Hypothalamus (tissue), 51 donors: ENCODE results near the gene ZNF19.
"Not testable (repeated sequence)": the region's sequence is repeated elsewhere in the genome, so short reads cannot be mapped to it uniquely, and the experiment has no call there.

Source experiments
- DNase-seq, 51 donors: peaks; one replicate each; lab custom pipeline; 2025; lab: John Stamatoyannopoulos, UW

ZNF19 gene

GRCh38 chr16:71489122-71489521, at the start of gene ZNF19:
Gene ZNF19 (minus strand): TSS chr16:71489324. CDS start chr16:71482114, 7,210 bp downstream.
- no peak for DNase-seq

GRCh38 chr16:71537643-71538042, 48.5 kb upstream of the ZNF19 start:
- peak in 11 of 51 donors; percentile 3 to 20 (median 9) for DNase-seq

DNA sequence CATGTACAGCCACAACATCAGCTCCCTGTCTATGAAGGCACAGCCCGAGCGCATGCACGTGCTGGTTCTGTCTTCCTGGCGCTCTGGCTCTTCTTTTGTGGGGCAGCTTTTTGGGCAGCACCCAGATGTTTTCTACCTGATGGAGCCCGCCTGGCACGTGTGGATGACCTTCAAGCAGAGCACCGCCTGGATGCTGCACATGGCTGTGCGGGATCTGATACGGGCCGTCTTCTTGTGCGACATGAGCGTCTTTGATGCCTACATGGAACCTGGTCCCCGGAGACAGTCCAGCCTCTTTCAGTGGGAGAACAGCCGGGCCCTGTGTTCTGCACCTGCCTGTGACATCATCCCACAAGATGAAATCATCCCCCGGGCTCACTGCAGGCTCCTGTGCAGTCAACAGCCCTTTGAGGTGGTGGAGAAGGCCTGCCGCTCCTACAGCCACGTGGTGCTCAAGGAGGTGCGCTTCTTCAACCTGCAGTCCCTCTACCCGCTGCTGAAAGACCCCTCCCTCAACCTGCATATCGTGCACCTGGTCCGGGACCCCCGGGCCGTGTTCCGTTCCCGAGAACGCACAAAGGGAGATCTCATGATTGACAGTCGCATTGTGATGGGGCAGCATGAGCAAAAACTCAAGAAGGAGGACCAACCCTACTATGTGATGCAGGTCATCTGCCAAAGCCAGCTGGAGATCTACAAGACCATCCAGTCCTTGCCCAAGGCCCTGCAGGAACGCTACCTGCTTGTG, 47.8 kb upstream of the ZNF19 start:
- no peak for DNase-seq

DNA sequence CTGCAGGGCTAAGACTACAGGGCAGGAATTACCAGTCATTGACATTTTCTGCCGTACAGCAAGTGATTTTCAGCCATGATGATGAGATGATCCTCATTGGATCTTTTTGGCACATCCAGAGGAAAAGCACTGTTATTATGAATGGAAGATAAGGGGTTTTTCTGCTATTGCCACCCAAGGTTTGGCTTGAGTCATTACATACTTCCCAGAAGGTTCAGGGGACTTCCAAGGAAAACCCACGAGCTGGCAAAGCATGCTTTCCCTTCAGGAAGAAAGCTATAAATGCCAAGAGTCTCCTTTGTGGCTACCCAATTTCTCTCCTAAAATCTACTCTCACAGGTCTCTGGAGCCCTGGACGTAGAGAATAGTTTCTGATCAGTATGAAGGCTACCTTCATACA, 43.2 kb upstream of the ZNF19 start:
- DNase-seq: no peak

- DNase-seq: no peak
Observed at GRCh38 chr16:71528863-71529262, 39.7 kb upstream of the ZNF19 start.

- DNase-seq: no peak
Observed at GRCh38 chr16:71528257-71528656, 39.1 kb upstream of the ZNF19 start.

DNA sequence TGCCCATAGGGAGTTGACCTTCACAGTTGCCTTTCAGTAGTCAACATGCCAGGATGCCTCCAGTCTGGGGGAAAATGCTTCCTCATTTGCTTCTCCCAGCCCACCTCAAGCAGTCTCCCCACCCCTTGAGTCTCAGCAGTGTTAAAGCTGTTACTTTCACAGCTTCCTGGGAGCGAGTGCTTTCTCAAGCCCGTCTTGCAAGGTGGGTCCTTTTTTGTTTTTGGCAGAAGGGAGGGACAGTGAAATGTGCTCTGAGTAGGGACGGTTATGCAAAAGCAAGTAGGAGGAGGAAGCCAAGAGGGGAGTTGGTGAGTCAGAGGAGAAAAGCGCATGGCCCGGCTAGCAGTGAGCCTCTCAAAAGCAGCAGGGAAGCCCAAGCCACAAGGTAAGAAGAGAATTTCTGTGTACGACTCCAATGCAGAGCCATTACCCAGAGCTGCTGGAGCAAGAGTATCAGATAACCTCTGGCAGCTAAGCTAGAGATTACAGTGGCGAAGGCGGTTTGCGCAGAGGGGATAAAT, 37.0 kb upstream of the ZNF19 start, which contains the start of gene CHST4:
CHST4 (plus strand) TSS at position 316 of the 521 bp plus-strand sequence. CDS start 10,252 bp downstream, outside the sequence.
- DNase-seq: peak in 1 of 51 donors; percentile 35

GRCh38 chr16:71524566-71525553, 35.7 kb upstream of the ZNF19 start:
- DNase-seq: no peak

DNA sequence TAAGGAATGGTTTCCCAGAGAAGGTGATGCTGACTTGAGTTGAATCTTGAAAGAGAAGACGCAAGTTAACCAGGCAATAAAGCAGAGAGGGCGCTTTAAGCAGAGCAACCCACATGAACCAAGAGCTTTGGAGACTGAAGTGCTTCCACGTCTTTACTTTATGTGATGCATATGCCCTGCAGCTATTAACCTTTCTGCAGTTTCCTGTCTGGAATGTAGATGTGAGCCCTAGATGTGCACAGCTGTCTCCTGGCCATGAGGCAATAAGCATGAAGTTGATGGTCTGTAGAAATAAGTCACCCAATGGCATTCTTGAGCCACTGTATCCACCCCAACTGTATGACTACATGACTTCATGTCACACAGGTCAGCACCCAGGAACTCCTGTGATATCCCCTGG, 31.4 kb upstream of the ZNF19 start:
- no peak for DNase-seq

DNA sequence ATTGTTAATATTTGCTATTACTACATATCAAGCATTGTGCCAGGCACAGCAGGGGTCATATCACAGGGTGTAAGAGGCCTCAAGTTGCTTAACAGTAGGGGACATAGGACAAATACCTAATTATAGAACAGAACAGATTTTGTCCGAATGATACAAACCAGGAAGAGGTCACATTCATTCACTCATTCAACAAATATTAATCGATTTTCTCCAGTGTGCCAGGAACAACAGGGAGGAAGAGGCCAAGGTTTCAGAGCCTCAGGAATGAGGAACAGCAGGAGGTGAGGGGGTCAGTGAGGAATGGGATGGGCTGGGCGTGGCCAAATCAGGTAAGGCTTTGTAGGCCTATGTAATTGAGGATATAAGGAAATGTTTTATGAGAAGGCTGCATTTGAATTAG, 25.9 kb upstream of the ZNF19 start:
- no peak for DNase-seq

- DNase-seq: no peak
Observed at GRCh38 chr16:71514476-71514875, 25.4 kb upstream of the ZNF19 start.

DNA sequence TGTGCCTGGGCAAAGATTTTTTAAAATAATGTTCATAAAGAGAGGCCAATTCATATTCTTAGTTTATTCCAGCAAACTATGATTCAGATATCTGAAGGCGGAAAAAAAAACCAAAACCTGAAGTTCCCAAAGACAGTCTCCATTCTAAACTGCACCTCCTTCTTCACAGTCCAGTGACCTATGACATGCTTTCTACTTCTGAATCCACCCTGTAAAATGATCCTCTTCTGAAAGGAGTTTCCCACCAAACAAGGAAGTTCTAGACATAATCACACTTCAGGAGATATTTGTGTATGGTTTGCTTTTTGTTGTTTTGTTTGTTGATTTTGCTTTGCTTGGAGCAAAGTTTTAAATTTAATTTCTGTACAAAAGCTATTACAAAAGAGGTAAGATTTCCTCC, 24.2 kb upstream of the ZNF19 start:
- no peak for DNase-seq

- no peak for DNase-seq
Observed at GRCh38 chr16:71507061-71507460, 17.9 kb upstream of the ZNF19 start.

DNA sequence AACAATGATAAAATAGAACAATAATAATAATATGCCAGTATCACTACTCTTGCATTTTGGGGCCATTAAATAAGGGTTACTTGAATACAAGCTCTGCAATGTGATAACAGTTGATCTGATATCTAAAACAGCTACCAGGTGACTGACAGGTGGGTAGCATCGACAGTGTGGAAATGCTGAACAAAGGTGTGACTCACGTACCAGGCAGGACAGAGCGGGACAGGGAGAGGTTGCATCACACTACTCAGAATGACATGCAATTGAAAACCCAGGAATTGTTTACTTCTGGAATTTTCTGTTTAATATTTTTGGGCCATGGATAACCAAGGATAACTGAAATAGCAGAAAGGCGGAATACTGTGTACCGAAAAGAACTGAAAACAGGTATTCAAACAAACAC, 15.8 kb upstream of the ZNF19 start:
- DNase-seq: no peak

DNA sequence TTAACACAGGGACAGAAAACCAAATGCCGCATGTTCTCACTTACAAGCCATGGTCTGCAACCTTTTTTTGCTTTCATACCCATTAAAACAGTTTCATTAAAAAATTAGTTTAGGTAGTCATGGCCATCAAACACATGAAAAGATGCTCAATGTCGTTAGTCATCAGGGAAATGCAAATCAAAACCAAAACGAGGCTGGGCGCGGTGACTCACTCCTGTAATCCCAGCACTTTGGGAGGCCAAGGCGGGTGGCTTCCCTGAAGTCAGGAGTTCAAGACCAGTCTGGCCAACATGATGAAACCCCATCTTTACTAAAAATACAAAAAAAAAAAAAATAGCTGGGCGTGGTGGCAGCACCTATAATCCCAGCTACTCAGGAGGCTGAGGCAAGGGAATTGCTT, 14.9 kb upstream of the ZNF19 start:
- not testable (repeated sequence) for DNase-seq

DNA sequence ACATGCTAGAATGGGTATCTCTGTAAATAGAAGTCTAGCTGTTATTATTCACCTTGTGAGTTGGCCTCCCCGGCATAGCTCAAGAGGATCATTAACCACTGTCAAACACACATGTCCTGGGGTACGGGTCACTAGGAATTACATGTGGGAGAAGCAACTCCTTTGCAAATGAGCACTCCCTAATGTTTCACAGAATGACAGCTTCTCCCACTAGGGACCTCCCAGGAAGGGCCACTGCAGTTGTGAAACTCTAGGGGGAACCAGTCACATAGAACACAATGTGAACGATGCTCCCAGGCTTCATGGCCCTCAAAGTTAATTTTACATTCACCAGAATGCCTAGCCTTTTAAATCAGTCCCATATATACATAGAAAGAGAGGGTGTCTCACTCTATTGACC, 12.4 kb upstream of the ZNF19 start:
- no peak for DNase-seq

DNA sequence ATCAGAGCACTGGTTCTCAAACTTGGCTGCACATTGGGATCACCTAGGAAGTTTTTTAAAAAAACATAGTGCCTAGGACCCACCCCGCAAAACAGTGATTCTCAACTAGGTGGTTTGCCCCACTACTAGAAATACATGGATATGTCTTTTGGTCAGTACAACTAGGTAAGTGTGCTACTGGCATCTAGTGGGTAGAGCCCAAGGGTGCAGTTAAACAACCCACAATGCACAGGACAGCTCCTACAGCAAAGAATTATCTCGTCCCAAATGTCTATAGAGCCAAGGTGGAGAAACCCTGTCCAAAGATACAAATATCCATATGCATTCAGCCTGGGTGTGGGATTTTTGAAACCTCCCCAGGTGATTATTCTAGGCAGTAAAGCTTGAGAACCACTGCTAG, 11.8 kb upstream of the ZNF19 start:
- no peak for DNase-seq

DNA sequence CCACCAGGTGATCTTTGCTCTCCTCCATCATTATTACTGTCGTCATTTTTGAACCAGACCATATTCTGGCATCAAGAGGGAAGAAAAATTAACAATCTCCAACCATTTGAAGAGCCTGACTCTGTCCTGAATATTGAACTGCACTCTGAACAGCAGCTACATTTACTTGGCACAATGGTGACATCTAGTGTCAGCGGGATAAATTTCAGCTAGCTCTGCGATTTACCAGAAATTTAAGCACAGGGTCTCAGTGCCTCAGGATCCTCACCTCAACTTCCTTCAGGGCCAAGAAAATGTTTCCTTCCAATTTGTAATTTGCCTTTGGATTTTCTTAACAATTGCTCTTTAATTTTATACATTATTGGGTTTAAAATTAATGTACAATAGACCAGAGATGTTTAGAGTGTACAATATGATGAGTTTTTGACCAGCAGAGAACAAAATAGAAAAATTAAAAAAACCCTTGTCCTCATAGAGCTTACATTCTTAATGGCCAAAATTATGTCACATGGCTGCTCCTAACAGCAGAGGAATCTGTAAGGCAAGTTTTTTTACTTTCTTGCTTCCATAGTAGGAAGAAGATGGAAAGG, 10.7 kb upstream of the ZNF19 start:
- DNase-seq: peak in 13 of 51 donors; percentile 1 to 39 (median 12)

DNA sequence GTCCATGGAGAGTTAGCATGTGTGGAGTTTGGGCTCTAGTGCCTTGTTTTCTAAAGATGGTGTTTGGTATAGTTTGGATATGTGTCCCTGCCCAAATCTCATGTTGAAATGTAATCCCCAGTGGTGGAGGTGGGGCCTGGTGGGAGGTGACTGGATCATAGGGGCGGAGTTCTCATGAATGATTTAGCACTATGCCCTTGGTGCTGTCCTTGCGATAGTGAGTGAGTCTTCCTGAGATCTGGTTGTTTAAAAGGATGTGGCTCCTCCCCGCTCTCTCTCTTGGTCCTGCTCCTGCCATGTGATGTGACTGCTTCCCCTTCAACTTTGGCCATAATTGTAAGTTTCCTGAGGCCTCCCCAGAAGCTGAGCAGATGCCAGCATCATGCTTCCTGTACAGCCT, 8.9 kb upstream of the ZNF19 start:
- DNase-seq: no peak

DNA sequence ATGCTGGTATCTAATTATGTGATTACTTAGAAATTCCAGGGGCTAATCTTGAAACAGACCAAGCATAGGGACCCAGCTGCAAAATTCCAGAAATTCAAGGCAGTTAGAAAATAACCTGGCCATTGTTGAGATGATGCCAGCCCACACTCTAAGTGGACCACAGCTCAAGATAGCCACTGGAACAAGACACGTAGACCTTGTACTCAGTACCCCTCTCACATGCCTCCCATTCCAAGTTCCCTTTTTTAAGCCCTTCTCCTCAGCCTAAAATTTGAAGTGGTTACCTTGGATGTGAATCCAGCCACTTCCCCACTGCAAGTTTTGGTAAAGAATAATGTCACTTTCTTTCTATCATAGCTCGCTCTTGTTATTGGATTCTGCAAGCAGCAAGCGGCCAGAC, 4.1 kb upstream of the ZNF19 start:
- DNase-seq: no peak

GRCh38 chr16:71492786-71493185, 3.7 kb upstream of the ZNF19 start:
- no peak for DNase-seq
